ENCODE results near the gene RANBP10.

Gene RANBP10

GRCh38 chr16:67773569-67774456, 32.5 kb downstream of the RANBP10 start:
- H3K4me3 ChIP-seq (ENCODE audit: low read length) = no peak overlapping the region
- H3K27me3 ChIP-seq (ENCODE audit: control insufficient read depth, insufficient read depth, low read length) = no peaks in the 10 kb centered on the region
- H3K9me3 ChIP-seq (replicated peaks; ENCODE audit: low read length) = no peaks in the 10 kb centered on the region
- H3K4me1 ChIP-seq (ENCODE audit: control insufficient read depth, insufficient read depth, low read length) = peaks cover 16% of the 10 kb centered on the region
- peaks cover 5% of the 10 kb centered on the region for H3K36me3 ChIP-seq (ENCODE audit: insufficient read depth, low read length)
- no peak overlapping the region for H3K9ac ChIP-seq (ENCODE audit: low read depth, low read length)
- H3K4me2 ChIP-seq (ENCODE audit: low read length) = no peak overlapping the region

DNA sequence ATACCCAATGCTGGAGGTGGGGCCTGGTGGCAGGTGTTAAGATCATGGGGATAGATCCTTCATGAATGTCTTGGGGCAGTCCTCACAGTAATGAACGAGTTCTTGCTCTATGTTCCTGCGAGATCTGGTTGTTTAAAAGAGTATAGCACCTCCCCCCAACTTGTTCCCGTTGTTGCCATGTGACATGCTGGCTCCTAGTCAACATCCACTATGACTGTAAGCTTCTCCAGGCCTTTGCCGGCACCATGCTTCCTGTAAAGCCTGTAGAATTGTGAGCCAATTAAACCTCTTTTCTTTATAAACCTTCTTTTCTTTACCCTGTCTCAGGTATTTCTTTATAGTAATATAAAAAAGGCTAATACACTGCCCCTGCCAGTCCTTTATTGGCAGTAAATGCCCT, 33.3 kb downstream of the RANBP10 start:
- Histone ChIP-seq H3K9ac (ENCODE audit: low read depth, low read length) (no peak overlapping the region), H3K4me2 (ENCODE audit: low read length) (no peak overlapping the region), H3K4me3 (ENCODE audit: low read length) (no peak overlapping the region), H3K27me3 (ENCODE audit: control insufficient read depth, insufficient read depth, low read length) (no peaks in the 10 kb centered on the region), H3K36me3 (ENCODE audit: insufficient read depth, low read length) (peaks cover 5% of the 10 kb centered on the region), H3K9me3 (replicated peaks; ENCODE audit: low read length) (no peaks in the 10 kb centered on the region), H3K4me1 (ENCODE audit: control insufficient read depth, insufficient read depth, low read length) (peaks cover 19% of the 10 kb centered on the region)

DNA sequence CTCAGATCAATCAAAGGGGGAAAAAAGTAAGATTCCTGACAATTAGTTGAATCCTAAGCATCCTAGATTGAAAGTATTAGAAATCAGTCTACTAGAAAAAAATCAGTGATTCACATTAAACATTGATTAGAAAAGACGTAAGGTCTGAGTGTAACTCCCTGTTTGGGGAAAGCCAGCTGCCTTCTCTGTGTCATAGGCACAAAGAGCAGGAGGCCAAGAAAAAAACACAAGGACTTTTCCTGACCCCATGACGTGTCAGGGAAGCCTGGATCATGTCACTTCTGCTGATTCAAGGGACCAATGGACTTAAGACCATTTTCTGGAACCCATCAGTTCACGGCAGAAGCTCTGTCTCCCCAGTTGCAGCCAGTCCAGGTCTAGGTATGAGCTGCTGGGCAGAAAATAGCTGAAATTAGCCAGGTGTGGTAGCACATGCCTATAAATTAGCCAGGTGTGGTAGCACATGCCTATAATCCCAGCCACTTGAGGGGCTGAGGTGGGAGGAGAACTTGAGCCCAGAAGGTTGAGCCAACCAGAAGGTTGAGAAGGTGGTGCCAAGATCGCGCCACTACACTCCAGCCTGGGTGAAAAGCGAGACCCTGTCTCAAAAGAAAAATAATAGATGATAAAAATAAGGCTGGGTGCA, 35.9 kb downstream of the RANBP10 start:
- H3K4me1 ChIP-seq (ENCODE audit: control insufficient read depth, insufficient read depth, low read length) = peaks cover 21% of the 10 kb centered on the region
- H3K27me3 ChIP-seq (ENCODE audit: control insufficient read depth, insufficient read depth, low read length) = no peaks in the 10 kb centered on the region
- no peaks in the 10 kb centered on the region for H3K9me3 ChIP-seq (replicated peaks; ENCODE audit: low read length)
- H3K36me3 ChIP-seq (ENCODE audit: insufficient read depth, low read length) = peaks cover 5% of the 10 kb centered on the region
- H3K4me3 ChIP-seq (ENCODE audit: low read length) = no peak overlapping the region
- no peak overlapping the region for H3K4me2 ChIP-seq (ENCODE audit: low read length)
- H3K9ac ChIP-seq (ENCODE audit: low read depth, low read length) = no peak overlapping the region

- Histone ChIP-seq H3K36me3 (ENCODE audit: insufficient read depth, low read length) (peaks cover 5% of the 10 kb centered on the region), H3K4me3 (ENCODE audit: low read length) (no peak overlapping the region), H3K27me3 (ENCODE audit: control insufficient read depth, insufficient read depth, low read length) (no peaks in the 10 kb centered on the region), H3K4me1 (ENCODE audit: control insufficient read depth, insufficient read depth, low read length) (peaks cover 20% of the 10 kb centered on the region), H3K4me2 (ENCODE audit: low read length) (no peak overlapping the region), H3K9me3 (replicated peaks; ENCODE audit: low read length) (no peaks in the 10 kb centered on the region), H3K9ac (ENCODE audit: low read depth, low read length) (no peak overlapping the region)
These were observed 38.4 kb downstream of the RANBP10 start for GRCh38 chr16:67767953-67768352.

GRCh38 chr16:67766291-67766690, 40.1 kb downstream of the RANBP10 start:
- Histone ChIP-seq H3K9me3 (replicated peaks; ENCODE audit: low read length) (no peaks in the 10 kb centered on the region), H3K4me2 (ENCODE audit: low read length) (no peak overlapping the region)

DNA sequence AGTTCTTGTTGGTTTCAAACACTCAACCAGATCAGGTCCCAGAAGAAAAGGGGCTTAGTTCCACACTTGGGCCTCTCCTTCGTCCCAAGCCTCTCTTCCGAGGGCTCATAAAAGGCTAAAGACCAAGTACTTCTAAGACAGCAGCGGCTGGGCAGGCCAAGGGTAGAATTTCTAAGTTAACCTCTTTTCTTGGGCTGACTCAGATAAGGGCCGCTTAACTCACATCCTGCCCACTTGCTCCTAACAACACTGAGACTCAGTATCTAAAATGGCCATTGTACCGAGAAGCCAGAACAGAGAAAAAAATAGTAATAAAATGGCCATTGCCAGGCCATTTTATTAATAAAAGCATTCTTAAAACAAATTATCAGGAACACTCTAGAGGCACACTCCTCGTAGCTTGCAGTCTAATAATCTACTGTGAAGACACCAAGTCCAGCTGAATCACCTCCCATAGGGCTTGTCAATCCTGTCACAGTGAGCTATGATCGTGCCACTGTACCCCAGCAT, 42.1 kb downstream of the RANBP10 start:
- Histone ChIP-seq H3K4me1 (ENCODE audit: control insufficient read depth, insufficient read depth, low read length) (peaks cover 5% of the 10 kb centered on the region), H3K9me3 (replicated peaks; ENCODE audit: low read length) (no peaks in the 10 kb centered on the region), H3K27me3 (ENCODE audit: control insufficient read depth, insufficient read depth, low read length) (no peaks in the 10 kb centered on the region), H3K4me2 (ENCODE audit: low read length) (no peak overlapping the region), H3K36me3 (ENCODE audit: insufficient read depth, low read length) (peaks cover 3% of the 10 kb centered on the region), H3K4me3 (ENCODE audit: low read length) (no peak overlapping the region), H3K9ac (ENCODE audit: low read depth, low read length) (no peak overlapping the region)

More at GRCh38 chr16:67766291-67766690, 40.1 kb downstream of the RANBP10 start:
- Histone ChIP-seq H3K4me1 (ENCODE audit: control insufficient read depth, insufficient read depth, low read length) (peaks cover 5% of the 10 kb centered on the region), H3K27me3 (ENCODE audit: control insufficient read depth, insufficient read depth, low read length) (no peaks in the 10 kb centered on the region), H3K9ac (ENCODE audit: low read depth, low read length) (no peak overlapping the region), H3K36me3 (ENCODE audit: insufficient read depth, low read length) (peaks cover 8% of the 10 kb centered on the region), H3K4me3 (ENCODE audit: low read length) (no peak overlapping the region)

GRCh38 chr16:67763066-67763465, 43.3 kb downstream of the RANBP10 start:
- H3K9ac ChIP-seq (ENCODE audit: low read depth, low read length) = no peak overlapping the region
- H3K4me2 ChIP-seq (ENCODE audit: low read length) = no peak overlapping the region
- peaks cover 3% of the 10 kb centered on the region for H3K36me3 ChIP-seq (ENCODE audit: insufficient read depth, low read length)
- H3K27me3 ChIP-seq (ENCODE audit: control insufficient read depth, insufficient read depth, low read length) = no peaks in the 10 kb centered on the region
- no peak overlapping the region for H3K4me3 ChIP-seq (ENCODE audit: low read length)
- peaks cover 1% of the 10 kb centered on the region for H3K4me1 ChIP-seq (ENCODE audit: control insufficient read depth, insufficient read depth, low read length)
- no peaks in the 10 kb centered on the region for H3K9me3 ChIP-seq (replicated peaks; ENCODE audit: low read length)

DNA sequence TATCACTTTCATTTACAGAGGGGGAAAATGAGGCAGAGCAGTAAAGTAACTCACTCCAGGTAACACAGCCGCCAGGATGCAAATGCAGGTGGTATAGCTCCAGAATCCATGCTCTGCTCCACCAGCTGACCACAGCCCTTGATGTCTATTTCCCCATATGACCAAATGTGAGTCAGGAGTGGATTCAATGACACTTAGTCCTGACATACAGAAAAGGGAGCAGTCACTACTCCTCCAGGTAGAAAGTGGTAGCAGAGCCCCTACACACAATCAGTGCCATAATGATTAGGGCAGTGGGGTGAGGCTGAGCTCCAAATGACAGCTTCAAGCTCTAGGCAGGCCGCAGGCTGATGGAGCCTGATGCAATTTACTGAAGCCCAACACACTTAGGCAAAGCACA, 44.0 kb downstream of the RANBP10 start:
- no peaks in the 10 kb centered on the region for H3K9me3 ChIP-seq (replicated peaks; ENCODE audit: low read length)
- no peak overlapping the region for H3K9ac ChIP-seq (ENCODE audit: low read depth, low read length)
- H3K36me3 ChIP-seq (ENCODE audit: insufficient read depth, low read length) = peaks cover 3% of the 10 kb centered on the region
- H3K4me1 ChIP-seq (ENCODE audit: control insufficient read depth, insufficient read depth, low read length) = no peaks in the 10 kb centered on the region
- H3K4me2 ChIP-seq (ENCODE audit: low read length) = no peak overlapping the region
- H3K4me3 ChIP-seq (ENCODE audit: low read length) = no peak overlapping the region
- no peaks in the 10 kb centered on the region for H3K27me3 ChIP-seq (ENCODE audit: control insufficient read depth, insufficient read depth, low read length)

DNA sequence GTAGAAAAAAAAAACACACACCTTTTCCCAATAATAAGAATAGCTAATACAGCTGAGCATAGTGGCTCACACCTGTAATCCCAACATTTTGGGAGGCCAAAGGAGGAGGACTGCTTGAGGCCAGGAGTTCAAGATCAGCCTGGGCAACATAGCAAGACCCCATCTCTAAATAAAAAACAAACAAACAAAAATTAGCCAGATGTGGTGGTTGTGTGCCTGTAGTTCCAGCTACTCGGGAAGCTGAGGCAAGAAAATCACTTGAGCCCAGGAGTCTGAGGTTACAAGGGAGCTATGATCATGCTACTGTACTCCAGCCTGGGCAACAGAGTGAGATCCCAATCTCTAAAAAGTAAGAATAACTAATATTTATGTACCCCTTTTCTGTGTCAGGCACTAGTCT, 44.4 kb downstream of the RANBP10 start:
- H3K4me1 ChIP-seq (ENCODE audit: control insufficient read depth, insufficient read depth, low read length) = no peaks in the 10 kb centered on the region
- H3K9me3 ChIP-seq (replicated peaks; ENCODE audit: low read length) = no peaks in the 10 kb centered on the region
- no peak overlapping the region for H3K4me3 ChIP-seq (ENCODE audit: low read length)
- H3K36me3 ChIP-seq (ENCODE audit: insufficient read depth, low read length) = peaks cover 3% of the 10 kb centered on the region
- H3K4me2 ChIP-seq (ENCODE audit: low read length) = no peak overlapping the region
- H3K27me3 ChIP-seq (ENCODE audit: control insufficient read depth, insufficient read depth, low read length) = no peaks in the 10 kb centered on the region
- no peak overlapping the region for H3K9ac ChIP-seq (ENCODE audit: low read depth, low read length)

GRCh38 chr16:67760956-67761230, 45.5 kb downstream of the RANBP10 start:
- Histone ChIP-seq H3K27me3 (ENCODE audit: control insufficient read depth, insufficient read depth, low read length) (no peaks in the 10 kb centered on the region), H3K9me3 (replicated peaks; ENCODE audit: low read length) (no peaks in the 10 kb centered on the region), H3K4me3 (ENCODE audit: low read length) (no peak overlapping the region), H3K9ac (ENCODE audit: low read depth, low read length) (no peak overlapping the region), H3K4me1 (ENCODE audit: control insufficient read depth, insufficient read depth, low read length) (no peaks in the 10 kb centered on the region), H3K36me3 (ENCODE audit: insufficient read depth, low read length) (peaks cover 3% of the 10 kb centered on the region), H3K4me2 (ENCODE audit: low read length) (no peak overlapping the region)

- no peaks in the 10 kb centered on the region for H3K27me3 ChIP-seq (ENCODE audit: control insufficient read depth, insufficient read depth, low read length)
- peaks cover 3% of the 10 kb centered on the region for H3K36me3 ChIP-seq (ENCODE audit: insufficient read depth, low read length)
- no peak overlapping the region for H3K9ac ChIP-seq (ENCODE audit: low read depth, low read length)
- H3K4me2 ChIP-seq (ENCODE audit: low read length) = no peak overlapping the region
- no peak overlapping the region for H3K4me3 ChIP-seq (ENCODE audit: low read length)
- H3K9me3 ChIP-seq (replicated peaks; ENCODE audit: low read length) = no peaks in the 10 kb centered on the region
- no peaks in the 10 kb centered on the region for H3K4me1 ChIP-seq (ENCODE audit: control insufficient read depth, insufficient read depth, low read length)
These were observed 46.0 kb downstream of the RANBP10 start for GRCh38 chr16:67760206-67760955.
